D721Med (cell line): ENCODE data around the gene PLGRKT.

Source experiments
- DNase-seq: peaks from one replicate; pipeline ENCODE4 v3.0.0; 2011; ENCODE audit warnings: low spot score; ENCODE audit not compliant: insufficient read length
- FAIRE-seq: peaks from 2 replicates; lab custom pipeline; 2011; peaks lifted over from hg19 to GRCh38; lab: Jason Lieb, UNC
- CTCF ChIP-seq: IDR thresholded peaks from 2 replicates; pipeline ENCODE4 v1.5.1; 2012; ENCODE audit warnings: mild to moderate bottlenecking, control low read depth; ENCODE audit not compliant: insufficient read depth; ENCODE audit errors: missing control alignments

The PLGRKT gene

GRCh38 chr9:5429873-5430564 is 7.7 kb downstream of the PLGRKT start:
- no peak for FAIRE-seq
- TF ChIP-seq CTCF: no peak

GRCh38 chr9:5428794-5429528 is 8.8 kb downstream of the PLGRKT start:
- no peak for TF ChIP-seq CTCF
- FAIRE-seq (no peak), DNase-seq (no peak)

More at GRCh38 chr9:5429873-5430564, 7.7 kb downstream of the PLGRKT start:
- no peak for DNase-seq

GRCh38 chr9:5428172-5428571 is 9.6 kb downstream of the PLGRKT start:
- no peak for DNase-seq
- no peak for TF ChIP-seq CTCF
- no peak for FAIRE-seq

- FAIRE-seq: no peak
- no peak for DNase-seq
- TF ChIP-seq CTCF: no peak
Observed at GRCh38 chr9:5427005-5427404, 10.7 kb downstream of the PLGRKT start.

GRCh38 chr9:5425006-5425628 is 12.6 kb downstream of the PLGRKT start:
- FAIRE-seq (no peak), DNase-seq (no peak)
- TF ChIP-seq CTCF: peak; percentile 45

GRCh38 chr9:5422276-5422675 is 15.4 kb downstream of the PLGRKT start:
- no peak for FAIRE-seq

More at GRCh38 chr9:5422276-5422675, 15.4 kb downstream of the PLGRKT start:
- TF ChIP-seq CTCF: no peak
- DNase-seq: no peak
